Calu3 (cell line): ENCODE results near the gene KRT32. TPM values are rescaled to one million over a fixed set of nuclear protein-coding genes. Genes with fewer than 3 reads are reported as not detected.

Source experiments
- BruUV-seq: library from RNA; stranded (reverse); fragments of 400-500 nt; replicated peaks from 2 replicates; lab custom pipeline; 2021; lab: Mats Ljungman, UMichigan
- CTCF ChIA-PET: fragments of 300-600 bp; sonication (Branson Sonifier 250); formaldehyde crosslinking; loops from one replicate; lab custom pipeline; 2022; ENCODE audit warnings: antibody characterized with exemption; lab: Charles Lee
- DNase-seq: peaks from one replicate; pipeline ENCODE4 v3.0.0; 2022
- H3K27ac Mint-ChIP-seq: one replicate; pipeline ENCODE4 v1.8.0; 2022; ENCODE audit warnings: mixed read lengths; ENCODE audit not compliant: unreplicated experiment
- H3K27me3 Mint-ChIP-seq: one replicate; pipeline ENCODE4 v1.8.0; 2022; ENCODE audit warnings: mixed read lengths; ENCODE audit not compliant: unreplicated experiment
- H3K36me3 Mint-ChIP-seq: one replicate; pipeline ENCODE4 v1.8.0; 2022; ENCODE audit warnings: mild to moderate bottlenecking, moderate library complexity, mixed read lengths; ENCODE audit not compliant: insufficient read depth, unreplicated experiment
- H3K4me1 Mint-ChIP-seq: one replicate; pipeline ENCODE4 v1.8.0; 2022; ENCODE audit warnings: mild to moderate bottlenecking, low read depth, mixed read lengths; ENCODE audit not compliant: unreplicated experiment
- H3K4me3 Mint-ChIP-seq: one replicate; pipeline ENCODE4 v1.8.0; 2022; ENCODE audit warnings: mild to moderate bottlenecking, low read depth, moderate library complexity, mixed read lengths; ENCODE audit not compliant: unreplicated experiment
- H3K9me3 Mint-ChIP-seq: one replicate; pipeline ENCODE4 v1.8.0; 2022; ENCODE audit warnings: low read depth, mixed read lengths; ENCODE audit not compliant: unreplicated experiment
- intact Hi-C: fragments of 100-400 bp; cut with micrococcal nuclease; formaldehyde crosslinking; loops from one replicate; pipeline ENCODE4 v1.10.0; 2022; ENCODE audit not compliant: unreplicated experiment
- total RNA-seq: library from RNA; stranded (reverse); gene quantifications from 2 replicates; pipeline ENCODE4 v1.2.3, GENCODE V29; 2022
- TF ChIP-seq, protein P1 (sequence below): fragments of 200-600 bp; IDR thresholded peaks from one replicate; pipeline ENCODE4 v1.8.0; 2022; ENCODE audit warnings: antibody characterized with exemption; ENCODE audit not compliant: unreplicated experiment

KRT32 gene
- total RNA-seq, 1 experiment from 2014 or later: not detected

DNA sequence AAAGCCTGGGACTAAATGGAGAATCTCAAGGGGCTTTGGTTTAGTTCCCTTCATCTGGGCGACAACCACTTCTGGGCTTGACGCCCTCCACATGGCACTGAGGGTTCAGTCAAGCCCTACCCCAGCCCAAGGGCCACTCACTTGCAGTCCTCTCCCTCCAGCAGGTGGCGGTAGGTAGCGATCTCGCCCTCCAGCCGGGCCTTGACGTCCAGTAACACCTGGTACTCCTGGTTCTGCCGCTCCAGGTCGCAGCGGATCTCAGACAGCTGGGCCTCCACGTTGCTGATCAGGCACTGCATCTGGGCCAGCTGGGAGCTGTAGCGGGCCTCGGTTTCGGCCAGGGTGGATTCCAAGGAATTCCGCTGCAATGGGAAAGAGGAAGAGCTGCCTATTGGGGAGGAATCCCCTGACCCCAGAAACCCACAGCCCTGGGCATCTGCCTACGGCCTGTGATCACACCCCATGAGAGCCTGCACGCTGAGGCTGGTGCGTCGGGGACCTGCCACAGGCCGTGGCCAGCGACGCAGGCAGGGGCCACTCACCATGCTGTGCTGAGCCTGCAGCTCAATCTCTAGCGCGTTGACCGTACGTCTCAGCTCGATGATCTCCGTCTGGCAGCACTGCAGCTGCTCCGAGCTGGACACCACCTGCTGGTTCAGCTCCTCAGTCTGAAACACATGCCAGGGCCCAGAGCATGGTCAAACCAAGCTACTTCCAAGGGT, 19.8 kb upstream of the KRT32 start:
- no peaks in the 10 kb centered on the region for H3K9me3 Mint-ChIP-seq
- no peak overlapping the region for H3K4me3 Mint-ChIP-seq
- no peaks in the 10 kb centered on the region for H3K36me3 Mint-ChIP-seq
- CTCF ChIA-PET: interaction anchor here (0.7 to 1.1 kb wide), 4 partner anchors 9 to 69 kb away, joined by 3 to 4 read pairs (median 3); no protein-coding TSS in a partner anchor
- no peaks in the 10 kb centered on the region for H3K27me3 Mint-ChIP-seq
- H3K4me1 Mint-ChIP-seq: peaks cover under 1% of the 10 kb centered on the region
- peak; percentile 46 for DNase-seq
- TF ChIP-seq, protein P1, sequence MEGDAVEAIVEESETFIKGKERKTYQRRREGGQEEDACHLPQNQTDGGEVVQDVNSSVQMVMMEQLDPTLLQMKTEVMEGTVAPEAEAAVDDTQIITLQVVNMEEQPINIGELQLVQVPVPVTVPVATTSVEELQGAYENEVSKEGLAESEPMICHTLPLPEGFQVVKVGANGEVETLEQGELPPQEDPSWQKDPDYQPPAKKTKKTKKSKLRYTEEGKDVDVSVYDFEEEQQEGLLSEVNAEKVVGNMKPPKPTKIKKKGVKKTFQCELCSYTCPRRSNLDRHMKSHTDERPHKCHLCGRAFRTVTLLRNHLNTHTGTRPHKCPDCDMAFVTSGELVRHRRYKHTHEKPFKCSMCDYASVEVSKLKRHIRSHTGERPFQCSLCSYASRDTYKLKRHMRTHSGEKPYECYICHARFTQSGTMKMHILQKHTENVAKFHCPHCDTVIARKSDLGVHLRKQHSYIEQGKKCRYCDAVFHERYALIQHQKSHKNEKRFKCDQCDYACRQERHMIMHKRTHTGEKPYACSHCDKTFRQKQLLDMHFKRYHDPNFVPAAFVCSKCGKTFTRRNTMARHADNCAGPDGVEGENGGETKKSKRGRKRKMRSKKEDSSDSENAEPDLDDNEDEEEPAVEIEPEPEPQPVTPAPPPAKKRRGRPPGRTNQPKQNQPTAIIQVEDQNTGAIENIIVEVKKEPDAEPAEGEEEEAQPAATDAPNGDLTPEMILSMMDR: peak; percentile 29
- H3K27ac Mint-ChIP-seq: no peak overlapping the region
- intact Hi-C loops: no loop called here
- no TSS peak for BruUV-seq

DNA sequence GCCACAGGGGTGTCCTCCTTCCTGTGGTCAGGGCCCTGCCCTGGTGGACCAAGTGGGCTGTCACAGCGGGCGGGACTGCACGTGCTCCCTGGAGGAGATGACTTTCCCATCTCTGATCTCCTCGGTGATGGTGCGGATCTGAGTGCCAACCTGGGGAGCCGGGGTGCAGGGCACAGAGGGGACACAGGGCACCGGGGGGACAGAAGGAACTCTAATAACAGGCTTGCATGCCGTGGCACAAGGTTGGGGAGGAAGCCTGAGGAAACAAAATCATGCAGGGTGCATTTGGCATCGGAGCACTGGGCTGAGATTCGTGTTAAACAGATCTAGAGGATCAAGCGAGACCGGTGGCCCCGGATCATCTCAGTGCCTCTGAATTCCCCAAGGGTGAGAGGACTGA, 19.1 kb upstream of the KRT32 start:
- TF ChIP-seq, protein P1: no peak
- H3K4me3 Mint-ChIP-seq: no peak overlapping the region
- no peak for DNase-seq
- BruUV-seq: no TSS peak
- H3K9me3 Mint-ChIP-seq: no peaks in the 10 kb centered on the region
- intact Hi-C loops: no loop called here
- CTCF ChIA-PET: interaction anchor here (0.8 kb wide), 1 partner anchor 62 kb away, joined by 3 read pairs; no protein-coding TSS in a partner anchor
- H3K4me1 Mint-ChIP-seq: no peaks in the 10 kb centered on the region
- no peaks in the 10 kb centered on the region for H3K27me3 Mint-ChIP-seq
- no peaks in the 10 kb centered on the region for H3K36me3 Mint-ChIP-seq
- no peak overlapping the region for H3K27ac Mint-ChIP-seq

DNA sequence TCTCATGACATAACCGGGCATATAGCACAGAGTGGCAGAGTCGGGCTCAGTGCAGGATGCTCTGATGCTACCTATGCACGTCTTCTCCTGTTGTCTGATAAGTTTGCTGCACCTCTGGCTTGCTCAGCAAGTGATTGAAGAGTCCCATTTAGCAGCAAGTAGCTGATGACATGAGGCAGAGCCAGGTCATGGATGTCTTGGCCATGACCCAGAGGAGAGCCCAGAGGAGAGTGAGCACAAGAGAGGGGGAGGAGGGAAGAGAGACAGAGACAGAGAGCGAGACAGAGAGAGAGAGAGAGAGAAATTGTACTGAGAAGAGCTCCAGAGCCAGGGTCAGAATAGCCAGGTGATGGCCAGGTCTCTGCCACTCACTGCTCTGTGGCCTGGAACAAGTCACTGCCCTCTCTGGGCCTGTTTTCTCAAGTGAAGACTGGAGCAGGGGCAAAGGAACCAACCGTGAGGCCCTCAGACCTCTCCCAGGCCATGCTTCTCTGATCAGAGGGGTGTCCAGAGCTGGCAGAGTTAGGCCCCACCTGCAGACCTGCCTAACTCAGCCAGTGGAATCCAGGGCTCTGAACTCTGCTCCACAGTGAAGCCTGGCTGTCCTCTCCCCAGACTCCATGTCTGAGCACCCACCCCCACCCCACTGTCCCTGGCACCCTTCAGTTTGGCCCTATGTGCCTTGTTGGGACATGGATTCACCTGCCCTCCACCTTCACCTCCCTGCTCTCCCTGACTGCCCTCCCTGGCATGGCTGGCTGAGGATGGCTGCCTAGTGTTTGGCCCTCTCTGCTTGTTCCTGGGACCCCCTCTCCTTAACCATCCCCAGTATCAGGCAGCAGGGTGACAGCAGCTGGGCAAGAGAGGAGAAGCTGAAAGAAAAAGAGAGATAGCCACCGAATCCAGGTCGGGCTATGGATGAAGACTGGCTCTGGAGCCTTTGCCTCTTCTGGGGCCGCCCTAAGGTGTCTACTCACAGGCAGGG, 18.0 kb upstream of the KRT32 start:
- no TSS peak for BruUV-seq
- no peak for DNase-seq
- Mint-ChIP-seq H3K4me3 (no peak overlapping the region), H3K36me3 (no peaks in the 10 kb centered on the region), H3K4me1 (no peaks in the 10 kb centered on the region), H3K27ac (no peak overlapping the region), H3K27me3 (no peaks in the 10 kb centered on the region), H3K9me3 (no peaks in the 10 kb centered on the region)
- CTCF ChIA-PET: interaction anchor here (0.7 to 1.5 kb wide), 4 partner anchors 14 to 194 kb away, joined by 3 to 4 read pairs (median 3); no protein-coding TSS in a partner anchor
- intact Hi-C loops: no loop called here
- TF ChIP-seq, protein P1: no peak
